ENCODE results near the gene HOXC9. TPM values are rescaled to one million over a fixed set of nuclear protein-coding genes. Genes with fewer than 3 reads are reported as not detected.

The HOXC9 gene
- total and polyA plus RNA-seq, 2 experiments from 2014 or later, result not detected

DNA sequence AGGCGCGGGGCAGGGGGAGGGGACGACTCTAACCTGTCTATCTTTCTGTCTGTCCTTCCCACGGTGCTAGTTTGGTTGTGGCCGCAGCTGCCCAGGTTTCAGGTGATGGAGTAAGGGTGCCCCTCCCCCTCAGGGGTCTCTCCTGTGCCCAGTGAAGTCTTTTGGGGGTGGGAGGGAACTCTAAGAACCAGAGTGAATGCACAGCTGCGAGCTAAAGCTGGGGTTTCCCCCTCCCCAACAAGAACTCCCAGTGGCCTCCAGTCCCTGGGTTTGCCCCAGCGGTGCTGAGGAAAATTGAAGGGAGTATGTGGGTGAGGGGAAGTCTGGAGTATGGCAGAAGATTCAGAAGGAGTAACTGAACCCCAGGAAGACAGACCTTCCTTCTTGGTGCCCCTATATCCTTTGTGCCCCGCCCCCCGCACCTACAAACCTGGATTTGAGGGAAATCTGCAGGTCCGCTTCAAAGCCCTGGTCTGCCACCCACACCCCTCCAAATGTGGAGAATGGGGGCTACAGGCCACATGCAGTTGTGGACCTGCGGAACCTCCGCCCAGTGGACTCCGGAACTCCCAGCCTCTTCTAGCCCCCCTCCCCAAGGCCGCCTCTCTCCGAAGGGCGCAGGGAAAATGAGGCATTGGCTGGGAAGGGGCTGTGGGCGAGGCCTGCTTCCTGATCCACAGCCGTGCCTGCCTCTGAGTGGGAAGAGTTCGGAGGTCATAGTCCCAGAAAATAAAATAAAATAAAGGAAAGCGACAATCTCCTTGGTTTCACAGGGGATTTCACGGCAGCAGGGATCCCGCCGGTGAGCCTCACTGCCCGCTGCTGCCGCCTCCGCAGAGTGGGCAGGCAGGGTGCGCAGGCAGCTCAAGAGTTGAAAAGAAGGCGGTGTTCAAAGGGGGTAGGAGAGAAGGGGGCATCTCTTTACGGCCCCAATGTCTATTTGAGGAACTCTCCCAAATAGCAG lies 3.4 kb upstream of the HOXC9 start:
- Histone ChIP-seq H3K27me3 (peaks cover 100% of the 10 kb centered on the region), H3K9me3 (ENCODE audit: low read depth) (no peaks in the 10 kb centered on the region), H3K36me3 (no peaks in the 10 kb centered on the region), H3K4me3 (no peak overlapping the region), H3K27ac (no peak overlapping the region), H3K4me1 (ENCODE audit: low read depth) (no peaks in the 10 kb centered on the region)
- DNase-seq (ENCODE audit: low read depth in 1 of 2, low spot score in 1 of 2), result no peak
- TF ChIP-seq, protein P1, sequence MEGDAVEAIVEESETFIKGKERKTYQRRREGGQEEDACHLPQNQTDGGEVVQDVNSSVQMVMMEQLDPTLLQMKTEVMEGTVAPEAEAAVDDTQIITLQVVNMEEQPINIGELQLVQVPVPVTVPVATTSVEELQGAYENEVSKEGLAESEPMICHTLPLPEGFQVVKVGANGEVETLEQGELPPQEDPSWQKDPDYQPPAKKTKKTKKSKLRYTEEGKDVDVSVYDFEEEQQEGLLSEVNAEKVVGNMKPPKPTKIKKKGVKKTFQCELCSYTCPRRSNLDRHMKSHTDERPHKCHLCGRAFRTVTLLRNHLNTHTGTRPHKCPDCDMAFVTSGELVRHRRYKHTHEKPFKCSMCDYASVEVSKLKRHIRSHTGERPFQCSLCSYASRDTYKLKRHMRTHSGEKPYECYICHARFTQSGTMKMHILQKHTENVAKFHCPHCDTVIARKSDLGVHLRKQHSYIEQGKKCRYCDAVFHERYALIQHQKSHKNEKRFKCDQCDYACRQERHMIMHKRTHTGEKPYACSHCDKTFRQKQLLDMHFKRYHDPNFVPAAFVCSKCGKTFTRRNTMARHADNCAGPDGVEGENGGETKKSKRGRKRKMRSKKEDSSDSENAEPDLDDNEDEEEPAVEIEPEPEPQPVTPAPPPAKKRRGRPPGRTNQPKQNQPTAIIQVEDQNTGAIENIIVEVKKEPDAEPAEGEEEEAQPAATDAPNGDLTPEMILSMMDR (IDR thresholded peaks at IDR 0.05; ENCODE audit: low read depth, low read length), result no peak

DNA sequence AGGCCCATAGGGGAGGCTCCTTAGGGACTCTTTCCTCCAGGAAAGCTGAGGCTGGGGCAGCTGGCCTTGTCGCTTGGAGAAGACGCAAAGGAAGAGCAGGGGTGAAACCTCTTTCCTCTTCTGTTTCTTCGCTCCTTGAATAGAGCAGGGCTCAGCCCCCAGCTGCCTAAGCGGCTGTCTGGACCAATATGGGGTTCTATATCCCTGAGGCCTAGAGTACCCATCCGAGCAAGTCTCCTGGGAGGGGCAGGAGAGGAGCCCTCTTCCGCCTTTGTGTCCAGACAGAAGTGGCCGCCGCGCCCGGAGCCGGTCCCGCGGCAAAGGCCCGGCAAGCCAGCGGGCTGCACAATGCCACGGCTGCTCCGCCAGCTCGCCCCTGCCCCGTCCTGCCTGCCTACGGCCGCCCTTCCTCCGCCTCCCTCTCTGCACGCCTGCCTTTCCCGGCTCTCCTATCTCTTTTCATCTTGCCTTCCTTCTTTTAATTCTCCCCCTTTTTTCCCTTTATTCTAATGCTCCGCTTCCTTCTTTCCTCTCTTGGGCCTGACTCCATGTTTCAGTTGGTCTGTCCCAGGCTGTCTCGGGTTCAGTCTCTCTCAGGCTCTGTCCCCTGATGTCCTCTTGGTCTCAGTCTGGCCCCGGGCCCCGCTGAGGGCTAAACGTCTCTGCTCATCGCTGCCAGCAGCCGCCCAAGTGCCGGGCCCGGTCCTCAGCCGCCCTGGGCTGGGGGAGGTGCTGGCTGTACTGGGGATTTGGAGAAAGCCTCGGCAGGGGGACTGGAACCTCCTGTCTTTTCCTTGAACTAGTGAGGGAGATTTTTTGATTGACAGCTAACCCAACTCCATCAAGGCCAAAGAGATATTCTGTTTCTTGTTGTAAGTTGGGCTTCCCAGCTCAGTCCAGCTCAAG lies 2.5 kb upstream of the HOXC9 start:
- no peak for DNase-seq (ENCODE audit: low read depth in 1 of 2, low spot score in 1 of 2)
- H3K4me1 ChIP-seq (ENCODE audit: low read depth), result no peaks in the 10 kb centered on the region
- TF ChIP-seq, protein P1 (IDR thresholded peaks at IDR 0.05; ENCODE audit: low read depth, low read length), result no peak
- H3K36me3 ChIP-seq, result no peaks in the 10 kb centered on the region
- no peak overlapping the region for H3K27ac ChIP-seq
- no peak overlapping the region for H3K4me3 ChIP-seq
- H3K27me3 ChIP-seq, result peaks cover 100% of the 10 kb centered on the region
- no peaks in the 10 kb centered on the region for H3K9me3 ChIP-seq (ENCODE audit: low read depth)

DNA sequence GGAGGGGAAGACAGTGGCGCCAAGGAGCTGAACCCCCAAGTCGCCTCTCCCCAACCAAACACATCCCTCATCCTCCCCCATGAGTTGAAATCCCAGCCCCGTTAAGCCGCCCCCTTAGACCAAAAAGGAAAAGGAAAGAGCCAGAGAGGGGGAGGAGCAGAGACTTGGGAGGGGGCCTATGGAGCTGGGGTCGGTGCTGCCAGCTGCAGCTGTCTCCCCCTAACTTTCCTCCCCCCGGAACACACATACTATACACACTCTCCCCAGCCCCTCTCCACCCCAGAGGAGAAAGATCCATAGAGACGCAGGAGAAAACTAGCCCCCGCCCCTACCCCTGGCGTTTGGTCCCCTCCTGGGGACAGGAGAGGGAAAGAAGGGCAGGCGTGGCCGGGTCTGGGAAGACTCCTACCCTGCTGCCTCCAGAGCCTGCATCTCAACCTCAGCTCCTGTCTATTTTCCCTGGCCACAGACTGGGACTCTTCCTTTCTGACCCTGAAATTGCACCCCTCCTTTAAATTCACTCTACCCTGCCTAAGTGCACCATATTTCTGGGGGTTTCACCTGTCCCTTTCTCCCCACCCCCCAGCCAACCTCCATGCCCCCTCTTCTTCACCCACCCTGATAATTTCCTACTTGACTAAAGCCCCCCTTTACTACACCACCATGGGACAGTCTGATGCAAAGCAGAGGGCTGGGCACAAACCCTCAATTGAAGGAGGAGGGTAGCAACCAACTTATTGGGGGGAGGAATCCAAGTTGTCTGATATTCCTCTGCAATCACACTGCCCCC lies 1.7 kb upstream of the HOXC9 start:
- no peaks in the 10 kb centered on the region for H3K4me1 ChIP-seq (ENCODE audit: low read depth)
- H3K36me3 ChIP-seq, result no peaks in the 10 kb centered on the region
- TF ChIP-seq, protein P1 (IDR thresholded peaks at IDR 0.05; ENCODE audit: low read depth, low read length), result no peak
- peaks cover 100% of the 10 kb centered on the region for H3K27me3 ChIP-seq
- H3K4me3 ChIP-seq, result no peak overlapping the region
- DNase-seq (ENCODE audit: low read depth in 1 of 2, low spot score in 1 of 2), result no peak
- no peaks in the 10 kb centered on the region for H3K9me3 ChIP-seq (ENCODE audit: low read depth)
- no peak overlapping the region for H3K27ac ChIP-seq

DNA sequence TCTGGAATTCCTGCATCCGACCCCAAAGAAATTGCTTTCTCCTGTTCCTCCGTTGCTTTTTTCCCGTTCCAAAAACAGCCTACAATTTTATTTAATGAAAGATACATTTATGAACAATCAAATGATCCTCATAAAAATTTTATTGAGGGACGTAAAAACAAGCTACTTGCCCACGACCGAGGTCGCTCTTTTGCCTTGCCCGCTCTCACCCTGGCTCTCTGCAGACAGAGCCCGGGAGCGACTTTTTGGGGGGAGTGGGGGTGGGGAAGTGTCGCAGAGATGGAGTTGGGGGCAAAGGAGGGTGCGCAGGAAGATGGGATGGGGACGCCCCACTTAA lies 1.1 kb upstream of the HOXC9 start:
- Histone ChIP-seq H3K4me3 (no peak overlapping the region), H3K9me3 (ENCODE audit: low read depth) (no peaks in the 10 kb centered on the region), H3K27me3 (peaks cover 100% of the 10 kb centered on the region), H3K36me3 (no peaks in the 10 kb centered on the region), H3K4me1 (ENCODE audit: low read depth) (no peaks in the 10 kb centered on the region), H3K27ac (no peak overlapping the region)
- DNase-seq (ENCODE audit: low read depth in 1 of 2, low spot score in 1 of 2), result no peak
- TF ChIP-seq, protein P1 (IDR thresholded peaks at IDR 0.05; ENCODE audit: low read depth, low read length), result no peak

DNA sequence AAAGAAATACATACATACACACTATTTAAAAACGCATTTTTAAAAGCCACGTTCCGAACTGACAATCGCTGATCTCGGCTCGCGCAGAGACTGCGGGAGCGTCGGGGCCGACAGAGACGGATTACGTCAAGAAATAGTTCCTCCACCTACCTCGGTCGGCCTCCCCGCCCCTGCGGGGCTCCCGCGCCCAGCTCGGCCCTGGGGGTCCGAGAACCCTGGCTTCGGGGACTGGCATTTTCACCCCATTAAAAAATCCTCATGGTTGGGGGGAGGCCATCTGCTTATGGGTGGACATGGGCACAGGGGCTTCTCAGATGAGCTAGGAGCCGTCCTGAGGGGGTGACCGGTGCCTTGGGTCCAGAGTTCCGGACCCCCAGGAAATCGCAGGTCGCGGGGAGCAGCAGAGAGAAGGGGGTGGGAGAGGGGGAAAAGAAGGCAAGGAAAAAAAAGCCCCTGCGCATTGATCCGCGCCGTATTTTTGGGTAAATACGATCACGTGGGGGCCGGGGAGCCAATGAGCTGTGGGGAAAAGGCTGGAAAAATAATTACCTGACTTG lies 324 bp upstream of the HOXC9 start:
- Histone ChIP-seq H3K36me3 (no peaks in the 10 kb centered on the region), H3K27ac (no peak overlapping the region), H3K9me3 (ENCODE audit: low read depth) (no peaks in the 10 kb centered on the region), H3K4me3 (no peak overlapping the region), H3K4me1 (ENCODE audit: low read depth) (no peaks in the 10 kb centered on the region), H3K27me3 (peaks cover 100% of the 10 kb centered on the region)
- TF ChIP-seq, protein P1 (IDR thresholded peaks at IDR 0.05; ENCODE audit: low read depth, low read length), result no peak
- no peak for DNase-seq (ENCODE audit: low read depth in 1 of 2, low spot score in 1 of 2)

Measured in cardiac muscle cell (in vitro differentiated cells and primary cell).